GM12875 (cell line): ENCODE measurements around the gene FAXC.

Experiments
- H3K4me3 ChIP-seq: one replicate; pipeline ENCODE4 v1.5.1; 2011; ENCODE audit warnings: low read depth, low read length, control low read depth
- TF ChIP-seq, protein P1 (sequence below): IDR thresholded peaks from 2 replicates; pipeline ENCODE4 v1.5.1; 2011; ENCODE audit warnings: low read depth, mild to moderate bottlenecking, control low read depth, inconsistent platforms, low read length, moderate library complexity, borderline replicate concordance; ENCODE audit not compliant: insufficient read depth

The FAXC gene

DNA sequence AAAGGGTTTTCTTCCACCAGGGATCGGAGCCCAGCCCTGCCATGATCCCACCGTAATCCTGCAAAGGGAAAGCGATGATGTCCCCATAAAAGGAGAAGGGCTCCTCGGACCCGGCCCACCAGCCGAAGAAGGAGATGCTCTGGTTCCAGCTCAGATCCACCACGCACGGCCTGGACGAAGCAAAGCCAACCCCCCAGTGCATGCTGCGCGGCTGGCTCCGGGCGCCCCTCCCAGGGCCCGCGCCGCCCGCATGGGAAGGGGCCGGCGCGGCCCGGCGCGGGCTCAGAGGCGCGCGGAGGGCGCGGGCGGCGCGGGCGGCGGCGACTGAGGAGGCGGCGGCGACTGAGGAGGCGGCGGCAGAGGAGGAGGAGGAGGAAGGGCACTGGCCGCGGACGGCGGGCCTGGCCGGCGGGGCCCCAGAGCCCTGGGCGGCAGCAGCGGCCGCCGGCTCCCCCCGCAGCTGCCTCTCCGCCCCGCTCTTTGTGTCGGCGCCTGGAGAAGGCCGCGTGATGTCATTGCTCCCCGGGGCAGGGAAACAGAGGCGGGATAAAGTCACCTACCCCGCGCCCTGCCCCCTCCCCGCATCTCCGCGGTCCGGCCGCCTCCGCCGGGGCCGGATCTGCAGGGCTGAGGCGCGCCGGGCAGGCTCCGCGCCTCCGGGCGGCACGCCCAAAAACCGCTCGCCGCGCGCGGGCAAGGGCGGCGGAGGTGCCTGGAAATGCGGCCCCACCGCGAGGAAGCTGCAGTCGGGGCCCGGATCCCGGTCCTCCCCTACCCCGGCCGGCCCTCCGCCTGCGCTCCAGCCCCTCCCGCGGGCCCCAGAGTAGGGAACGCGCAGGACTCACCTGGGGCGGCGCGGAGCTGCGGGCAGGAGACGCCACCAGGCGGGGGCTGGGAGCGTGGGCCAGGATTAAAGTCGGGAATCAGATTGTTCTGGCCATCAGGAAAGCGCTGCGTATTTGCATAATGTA is at the start of gene FAXC:
TSS of gene FAXC (minus strand) at position 504 of the 971 bp plus-strand sequence. CDS start at position 202, 302 bp downstream.
- peak within 1 kb of the TSS; percentile 49 for H3K4me3 ChIP-seq

DNA sequence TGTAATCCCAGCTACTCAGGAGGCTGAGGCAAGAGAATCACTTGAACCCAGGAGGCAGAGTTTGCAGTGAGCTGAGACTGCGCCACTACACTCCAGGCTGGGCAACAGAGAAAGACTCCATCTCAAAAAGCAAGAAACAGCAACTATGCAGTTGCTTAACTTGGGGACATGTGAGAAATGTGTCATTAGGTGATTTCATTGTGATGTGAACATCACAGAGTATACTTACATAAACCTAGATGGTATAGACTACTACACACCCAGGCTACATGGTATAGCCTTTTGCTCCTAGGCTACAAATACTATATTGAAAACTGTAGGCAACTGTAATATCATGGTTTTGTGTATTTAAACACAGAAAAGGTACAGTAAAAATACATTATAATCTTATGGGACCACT is 47.8 kb upstream of the FAXC start:
- no peak overlapping the region for H3K4me3 ChIP-seq
- TF ChIP-seq, protein P1, sequence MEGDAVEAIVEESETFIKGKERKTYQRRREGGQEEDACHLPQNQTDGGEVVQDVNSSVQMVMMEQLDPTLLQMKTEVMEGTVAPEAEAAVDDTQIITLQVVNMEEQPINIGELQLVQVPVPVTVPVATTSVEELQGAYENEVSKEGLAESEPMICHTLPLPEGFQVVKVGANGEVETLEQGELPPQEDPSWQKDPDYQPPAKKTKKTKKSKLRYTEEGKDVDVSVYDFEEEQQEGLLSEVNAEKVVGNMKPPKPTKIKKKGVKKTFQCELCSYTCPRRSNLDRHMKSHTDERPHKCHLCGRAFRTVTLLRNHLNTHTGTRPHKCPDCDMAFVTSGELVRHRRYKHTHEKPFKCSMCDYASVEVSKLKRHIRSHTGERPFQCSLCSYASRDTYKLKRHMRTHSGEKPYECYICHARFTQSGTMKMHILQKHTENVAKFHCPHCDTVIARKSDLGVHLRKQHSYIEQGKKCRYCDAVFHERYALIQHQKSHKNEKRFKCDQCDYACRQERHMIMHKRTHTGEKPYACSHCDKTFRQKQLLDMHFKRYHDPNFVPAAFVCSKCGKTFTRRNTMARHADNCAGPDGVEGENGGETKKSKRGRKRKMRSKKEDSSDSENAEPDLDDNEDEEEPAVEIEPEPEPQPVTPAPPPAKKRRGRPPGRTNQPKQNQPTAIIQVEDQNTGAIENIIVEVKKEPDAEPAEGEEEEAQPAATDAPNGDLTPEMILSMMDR, result no peak

More for the DNA sequence above, at the start of gene FAXC:
- TF ChIP-seq, protein P1, result no peak

DNA sequence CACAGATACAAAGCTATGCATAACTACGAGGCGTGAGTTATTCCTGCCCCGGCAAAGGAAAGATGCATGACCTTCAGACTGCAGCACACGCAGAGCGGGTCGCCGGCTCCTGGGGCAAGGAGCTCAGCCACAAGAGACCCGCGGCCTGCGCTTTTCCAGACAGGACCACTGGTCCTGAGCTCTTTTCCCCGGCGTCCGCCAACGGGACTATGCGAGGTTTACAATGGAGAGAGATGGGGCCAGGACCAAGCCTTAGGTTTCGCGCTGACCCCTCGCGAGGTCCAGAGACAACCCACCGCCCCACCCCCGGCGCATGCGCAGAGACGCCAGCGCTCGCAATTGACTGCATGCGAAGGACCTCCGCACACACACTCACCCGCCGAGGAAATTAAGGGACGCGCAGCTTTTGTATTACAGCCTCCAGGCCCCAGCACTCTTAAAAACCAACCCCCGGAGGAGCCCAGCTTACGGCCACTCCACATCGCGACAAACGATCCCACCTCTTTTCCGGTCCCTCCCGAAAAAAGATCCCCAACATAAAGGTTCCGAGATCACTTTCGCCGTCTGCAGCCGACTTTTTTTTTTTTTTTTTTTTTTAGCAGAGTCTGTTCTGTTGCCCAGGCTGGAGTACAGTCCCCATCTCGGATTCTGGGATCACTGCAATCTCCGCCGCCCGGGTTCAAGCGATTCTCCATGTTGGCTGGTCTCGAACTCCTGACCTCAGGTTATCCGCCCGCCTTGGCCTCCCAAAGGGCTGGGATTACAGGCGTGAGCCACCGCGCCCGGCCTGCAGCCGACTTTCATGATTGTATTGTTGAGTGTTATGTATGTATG is 44.4 kb upstream of the FAXC start, which contains the start of gene COQ3:
TSS of gene COQ3 (minus strand) at position 498 of the 834 bp plus-strand sequence. CDS start at position 482, 16 bp downstream.
- H3K4me3 ChIP-seq, result peak within 1 kb of the TSS; percentile 88
- TF ChIP-seq, protein P1, result no peak

DNA sequence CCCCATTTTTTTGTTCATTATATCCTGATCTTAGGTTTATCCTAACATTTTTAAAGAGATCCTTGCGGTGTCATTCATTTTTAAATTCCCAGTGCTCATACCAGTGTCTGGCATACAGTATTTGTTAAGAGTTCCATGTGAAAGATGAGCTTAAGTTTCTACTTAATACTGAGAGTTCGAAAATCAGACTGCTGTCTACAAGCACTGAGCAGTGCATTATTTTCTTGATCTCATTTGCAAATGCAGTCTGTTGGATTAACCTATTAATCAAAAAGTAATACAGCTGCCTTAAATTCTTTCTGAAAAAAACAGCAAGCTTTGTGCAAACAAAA is 43.9 kb upstream of the FAXC start:
- peak overlapping the region; percentile 88 for H3K4me3 ChIP-seq
- TF ChIP-seq, protein P1, result no peak

DNA sequence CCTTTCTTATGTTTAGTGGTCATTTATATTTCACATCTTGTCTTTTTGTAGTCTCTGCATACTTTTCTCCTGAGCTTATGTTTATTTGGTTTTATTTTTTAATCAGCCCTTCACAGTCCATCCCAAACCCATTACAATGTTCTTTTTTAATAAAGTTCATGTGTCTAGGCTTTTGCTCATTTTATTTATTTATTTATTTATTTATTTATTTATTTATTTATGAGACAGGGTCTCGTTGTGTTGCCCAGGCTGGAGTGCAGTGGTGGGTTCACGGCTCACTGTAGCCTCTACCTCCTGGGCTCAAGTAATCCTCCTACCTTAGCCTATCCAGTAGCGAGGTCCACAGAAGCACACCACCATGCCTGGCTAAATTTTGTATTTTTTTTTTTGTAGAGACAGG is 41.4 kb upstream of the FAXC start:
- no peak overlapping the region for H3K4me3 ChIP-seq
- TF ChIP-seq, protein P1, result no peak

DNA sequence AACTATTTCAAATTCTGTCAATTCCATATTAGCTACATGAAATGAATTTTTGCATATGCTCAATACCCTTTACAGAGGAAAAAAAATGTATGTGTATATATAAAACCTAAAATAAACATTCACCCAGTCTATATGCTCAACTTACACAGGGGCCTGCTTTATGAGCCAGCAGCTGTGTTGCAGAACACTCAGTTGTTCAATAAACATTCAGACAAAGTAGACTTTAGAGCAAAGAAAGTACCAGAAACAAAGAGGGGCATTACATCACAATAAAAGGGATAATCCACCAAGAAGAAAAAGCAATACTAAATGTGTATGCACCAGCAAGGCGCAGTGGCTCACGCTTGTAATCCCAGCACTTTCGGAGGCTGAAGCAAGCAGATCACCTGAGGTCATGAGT is 35.0 kb upstream of the FAXC start:
- TF ChIP-seq, protein P1, result no peak
- no peak overlapping the region for H3K4me3 ChIP-seq
